Hippocampal formation (tissue), 2 donors: ENCODE measurements around the gene TUBGCP6.
A peak's percentile ranks its signal among the peaks of the same experiment; 100 is the strongest.

Experiments used
- DNase-seq, 2 donors: peaks; one replicate each; lab custom pipeline; 2025; lab: John Stamatoyannopoulos, UW

Gene TUBGCP6

GRCh38 chr22:50197000-50197800 lies 47.6 kb downstream of the TUBGCP6 start:
- no peak for DNase-seq

GRCh38 chr22:50196256-50196655 lies 48.6 kb downstream of the TUBGCP6 start:
- no peak for DNase-seq

- DNase-seq = no peak
Observed at GRCh38 chr22:50194037-50194805, 50.6 kb downstream of the TUBGCP6 start.

GRCh38 chr22:50193621-50194020 lies 51.2 kb downstream of the TUBGCP6 start:
- DNase-seq = no peak

- no peak for DNase-seq
Observed at GRCh38 chr22:50192436-50193204, 52.2 kb downstream of the TUBGCP6 start.

GRCh38 chr22:50190941-50191741 lies 53.7 kb downstream of the TUBGCP6 start:
- DNase-seq = no peak

- peak in 1 of 2 donors; percentile 39 for DNase-seq
Observed at GRCh38 chr22:50190182-50190940, 54.5 kb downstream of the TUBGCP6 start.

GRCh38 chr22:50189849-50190181 lies 55.0 kb downstream of the TUBGCP6 start:
- no peak for DNase-seq

GRCh38 chr22:50189184-50189848 lies 55.5 kb downstream of the TUBGCP6 start:
- DNase-seq = no peak

GRCh38 chr22:50188356-50188755 lies 56.5 kb downstream of the TUBGCP6 start:
- no peak for DNase-seq

- DNase-seq = no peak
Observed at GRCh38 chr22:50186761-50187523, 57.9 kb downstream of the TUBGCP6 start.

GRCh38 chr22:50186181-50186714 lies 58.6 kb downstream of the TUBGCP6 start:
- DNase-seq = no peak

GRCh38 chr22:50185375-50186087 lies 59.3 kb downstream of the TUBGCP6 start, which contains the start of gene TRABD:
Gene TRABD, plus strand, starts transcription at chr22:50185913. Its CDS starts 7,148 bp downstream, at chr22:50193061.
- DNase-seq = peak; percentile 60 to 91

- DNase-seq = no peak
Observed at GRCh38 chr22:50184902-50185374, 59.9 kb downstream of the TUBGCP6 start.

GRCh38 chr22:50184004-50184901 lies 60.6 kb downstream of the TUBGCP6 start:
- DNase-seq = no peak

- no peak for DNase-seq
Observed at GRCh38 chr22:50183141-50183971, 61.5 kb downstream of the TUBGCP6 start.
